ENCODE results near the gene MSL2.
"Not testable (repeated sequence)": the region's sequence is repeated elsewhere in the genome, so short reads cannot be mapped to it uniquely, and the experiment has no call there.

MSL2 gene

DNA sequence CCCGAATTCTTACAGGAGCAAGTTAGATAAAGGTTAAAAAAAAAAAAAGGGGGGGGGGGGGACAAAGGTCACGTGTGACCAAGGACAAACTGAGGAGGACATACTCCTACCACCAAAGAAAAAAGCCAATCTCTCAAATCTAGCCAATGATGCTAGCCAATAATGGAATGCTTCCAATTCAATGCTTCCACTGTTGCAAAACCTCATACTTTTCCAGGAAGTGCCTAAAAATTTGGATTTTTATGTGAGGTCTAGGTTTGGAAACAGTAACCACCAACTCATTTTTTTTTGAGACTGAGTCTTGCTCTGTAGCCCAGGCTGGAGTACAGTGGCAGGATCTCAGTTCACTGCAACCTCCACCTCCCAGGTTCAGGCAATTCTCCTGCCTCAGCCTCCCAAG, 11.4 kb downstream of the MSL2 start:
- Histone ChIP-seq H3K4me1 (peaks cover 17% of the 10 kb centered on the region), H3K27me3 (ENCODE audit: low read depth) (no peaks in the 10 kb centered on the region), H3K4me3 (no peak overlapping the region), H3K9me3 (no peaks in the 10 kb centered on the region), H3K36me3 (replicated peaks) (no peaks in the 10 kb centered on the region)
- no peak for DNase-seq (ENCODE audit: low spot score in 2 of 2)
- in situ Hi-C loops (cut with MboI; ENCODE audit: low sequenced_read_pairs): no loop called here

DNA sequence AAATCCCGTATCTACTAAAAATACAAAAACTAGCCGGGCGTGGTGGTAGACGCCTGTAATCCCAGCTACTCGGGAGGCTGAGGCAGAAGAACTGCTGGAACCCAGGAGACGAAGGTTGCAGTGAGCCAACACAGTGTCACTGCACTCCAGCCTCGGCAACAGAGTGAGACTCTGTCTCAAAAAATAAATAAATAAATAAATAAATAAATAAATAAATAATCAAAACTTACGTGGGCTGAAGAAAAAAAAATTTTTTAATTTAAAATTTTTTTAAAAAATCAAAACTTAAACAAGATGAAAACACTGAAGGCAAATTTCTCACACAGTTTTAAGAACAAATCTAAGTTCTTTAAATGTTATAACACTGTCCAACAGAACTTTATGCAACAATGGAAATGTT, 14.4 kb downstream of the MSL2 start:
- H3K27me3 ChIP-seq (ENCODE audit: low read depth): no peaks in the 10 kb centered on the region
- H3K9me3 ChIP-seq: no peaks in the 10 kb centered on the region
- DNase-seq (ENCODE audit: low spot score in 2 of 2): no peak
- in situ Hi-C loops (cut with MboI; ENCODE audit: low sequenced_read_pairs): no loop called here
- H3K4me3 ChIP-seq: no peak overlapping the region
- H3K4me1 ChIP-seq: peaks cover under 1% of the 10 kb centered on the region; the same call in 1 of the 2 replicates
- H3K36me3 ChIP-seq (replicated peaks): no peaks in the 10 kb centered on the region

DNA sequence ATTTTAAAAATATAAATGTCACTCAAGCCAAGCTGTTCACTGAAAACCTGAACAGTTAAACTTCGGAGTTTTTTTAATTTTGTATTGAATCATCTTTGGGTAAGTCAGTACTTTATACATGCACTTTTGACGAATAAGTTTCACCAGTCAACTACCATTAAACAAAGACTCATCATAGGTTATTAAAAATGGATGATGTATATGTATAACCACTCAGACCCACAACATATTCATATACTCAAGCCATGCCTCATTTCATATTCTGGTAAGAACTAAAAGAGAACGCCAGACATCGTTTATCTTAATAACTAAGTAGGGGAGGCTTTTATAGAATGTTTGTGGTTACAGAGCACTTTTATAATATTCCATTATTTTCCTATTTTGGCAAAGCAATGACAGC, 18.3 kb downstream of the MSL2 start:
- in situ Hi-C loops (cut with MboI; ENCODE audit: low sequenced_read_pairs): no loop called here

DNA sequence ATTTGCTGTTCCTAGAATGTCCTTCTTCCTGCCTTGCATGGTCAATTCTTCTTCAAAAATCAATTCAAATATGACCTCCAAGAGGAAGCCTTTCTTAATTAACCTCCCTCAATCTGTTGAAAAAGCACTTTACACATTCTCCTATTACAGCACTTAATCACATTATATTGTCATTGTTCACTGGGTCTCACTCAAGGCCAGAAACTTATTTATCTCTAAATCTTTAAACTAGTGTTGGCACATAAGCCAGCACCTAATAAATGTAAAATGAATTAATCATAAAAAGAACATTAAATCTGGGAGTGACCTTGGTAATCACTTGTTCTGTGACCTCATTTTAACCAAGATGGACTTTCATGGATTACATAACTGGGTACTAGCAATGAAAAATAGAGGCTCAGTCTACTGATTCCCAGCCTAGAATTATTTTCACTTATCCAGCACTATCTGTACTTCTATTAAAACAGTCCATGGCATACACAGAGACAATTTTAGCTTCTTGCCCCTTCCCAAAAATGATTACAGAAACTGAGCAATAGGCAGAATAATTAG, 22.1 kb downstream of the MSL2 start:
- no peak for DNase-seq (ENCODE audit: low spot score in 2 of 2)
- H3K4me3 ChIP-seq: no peak overlapping the region
- in situ Hi-C loops (cut with MboI; ENCODE audit: low sequenced_read_pairs): no loop called here
- no peaks in the 10 kb centered on the region for H3K27me3 ChIP-seq (ENCODE audit: low read depth)
- peaks cover 7% of the 10 kb centered on the region for H3K4me1 ChIP-seq
- H3K9me3 ChIP-seq: no peaks in the 10 kb centered on the region
- H3K36me3 ChIP-seq (replicated peaks): no peaks in the 10 kb centered on the region

More for the DNA sequence above, 18.3 kb downstream of the MSL2 start:
- Histone ChIP-seq H3K9me3 (no peaks in the 10 kb centered on the region), H3K4me1 (peaks cover 4% of the 10 kb centered on the region; the same call in 1 of the 2 replicates), H3K4me3 (no peak overlapping the region), H3K36me3 (replicated peaks) (no peaks in the 10 kb centered on the region), H3K27me3 (ENCODE audit: low read depth) (no peaks in the 10 kb centered on the region)
- no peak for DNase-seq (ENCODE audit: low spot score in 2 of 2)

DNA sequence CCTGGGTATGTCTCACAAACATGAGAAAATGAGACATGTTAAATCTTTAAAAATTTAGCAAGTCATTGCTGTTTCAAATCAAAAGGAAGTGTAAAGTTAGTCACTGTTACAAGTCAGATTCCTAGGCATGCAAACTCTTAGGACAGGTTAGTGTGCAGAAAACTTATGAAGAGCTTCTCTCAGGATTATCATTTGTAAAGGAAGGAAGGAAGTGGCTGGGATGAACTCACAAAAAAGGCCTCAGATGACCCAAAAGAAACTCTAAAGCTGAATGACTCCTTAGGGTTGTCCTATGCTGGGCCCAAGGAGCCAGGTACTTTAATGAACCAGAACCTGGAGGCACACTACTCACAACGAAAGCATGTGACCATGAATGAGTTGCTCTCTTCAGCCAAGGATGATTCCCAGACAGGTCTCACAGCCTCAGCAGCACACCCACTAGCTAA, 25.0 kb downstream of the MSL2 start:
- in situ Hi-C loops (cut with MboI; ENCODE audit: low sequenced_read_pairs): no loop called here
- Histone ChIP-seq H3K4me3 (no peak overlapping the region), H3K4me1 (peaks cover 16% of the 10 kb centered on the region), H3K27me3 (ENCODE audit: low read depth) (no peaks in the 10 kb centered on the region), H3K36me3 (replicated peaks) (no peaks in the 10 kb centered on the region), H3K9me3 (no peaks in the 10 kb centered on the region)
- DNase-seq (ENCODE audit: low spot score in 2 of 2): no peak

DNA sequence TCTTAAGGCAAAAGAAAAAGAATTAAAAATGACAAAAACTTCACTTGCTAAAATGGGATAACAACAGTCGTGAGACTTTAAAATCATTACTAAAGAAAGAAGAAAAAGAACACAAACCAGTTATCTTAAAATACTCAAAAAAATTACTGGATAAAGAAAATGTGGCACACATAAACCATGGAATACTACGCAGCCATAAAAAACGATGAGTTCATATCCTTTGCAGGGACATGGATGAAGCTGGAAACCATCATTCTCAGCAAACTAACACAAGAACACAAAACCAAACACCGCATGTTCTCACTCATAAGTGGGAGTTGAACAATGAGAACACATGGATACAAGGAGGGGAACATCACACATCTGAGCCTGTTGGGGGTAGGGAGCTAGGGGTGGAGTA, 27.9 kb downstream of the MSL2 start:
- in situ Hi-C loops (cut with MboI; ENCODE audit: low sequenced_read_pairs); H3K9me3 ChIP-seq; H3K36me3 ChIP-seq (replicated peaks); H3K4me3 ChIP-seq; DNase-seq (ENCODE audit: low spot score in 2 of 2); H3K27me3 ChIP-seq (ENCODE audit: low read depth): not testable (repeated sequence)
- peaks cover 34% of the 10 kb centered on the region for H3K4me1 ChIP-seq

DNA sequence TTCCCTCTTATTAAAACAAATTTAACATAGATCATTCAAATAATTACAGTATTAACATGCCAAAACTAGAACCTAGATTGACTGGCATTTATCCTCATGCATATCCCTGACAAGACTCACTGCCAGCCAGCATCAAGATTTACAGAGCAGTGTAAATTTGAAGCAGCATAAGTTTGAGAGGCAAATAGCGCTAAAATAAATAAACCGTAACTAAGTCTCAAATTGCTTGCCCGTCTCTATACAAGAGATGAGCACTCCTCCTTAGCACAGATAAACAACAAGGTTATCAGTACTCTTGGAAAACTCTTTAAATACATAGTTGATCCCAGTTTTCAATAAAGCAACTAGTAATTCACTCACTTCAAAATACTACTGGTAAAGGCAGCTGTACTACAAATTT, 29.6 kb downstream of the MSL2 start:
- in situ Hi-C loops (cut with MboI; ENCODE audit: low sequenced_read_pairs): no loop called here
- Histone ChIP-seq H3K36me3 (replicated peaks) (no peaks in the 10 kb centered on the region), H3K4me3 (no peak overlapping the region), H3K9me3 (no peaks in the 10 kb centered on the region), H3K27me3 (ENCODE audit: low read depth) (no peaks in the 10 kb centered on the region), H3K4me1 (peaks cover 32% of the 10 kb centered on the region)
- DNase-seq (ENCODE audit: low spot score in 2 of 2): no peak

DNA sequence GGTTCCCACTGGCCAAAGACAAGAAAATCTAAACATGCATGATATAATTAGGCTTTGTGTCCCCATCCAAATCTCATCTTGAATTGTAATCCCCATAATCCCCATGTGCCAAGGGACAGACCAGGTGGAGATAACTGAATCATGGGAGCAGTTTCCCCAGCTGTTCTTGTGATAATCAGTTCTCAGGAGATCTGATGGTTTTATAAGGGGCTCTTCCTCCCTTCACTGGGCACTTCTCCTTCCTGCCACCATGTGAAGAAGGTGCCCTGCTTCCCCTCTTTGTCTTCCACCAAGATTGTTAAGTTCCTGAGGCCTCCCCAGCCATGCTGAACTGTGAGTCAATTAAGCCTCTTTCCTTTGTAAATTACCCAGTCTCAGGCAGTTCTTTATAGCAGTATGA, 32.5 kb downstream of the MSL2 start:
- H3K9me3 ChIP-seq; in situ Hi-C loops (cut with MboI; ENCODE audit: low sequenced_read_pairs); H3K36me3 ChIP-seq (replicated peaks); DNase-seq (ENCODE audit: low spot score in 2 of 2); H3K27me3 ChIP-seq (ENCODE audit: low read depth); H3K4me3 ChIP-seq: not testable (repeated sequence)
- H3K4me1 ChIP-seq: peaks cover 31% of the 10 kb centered on the region

DNA sequence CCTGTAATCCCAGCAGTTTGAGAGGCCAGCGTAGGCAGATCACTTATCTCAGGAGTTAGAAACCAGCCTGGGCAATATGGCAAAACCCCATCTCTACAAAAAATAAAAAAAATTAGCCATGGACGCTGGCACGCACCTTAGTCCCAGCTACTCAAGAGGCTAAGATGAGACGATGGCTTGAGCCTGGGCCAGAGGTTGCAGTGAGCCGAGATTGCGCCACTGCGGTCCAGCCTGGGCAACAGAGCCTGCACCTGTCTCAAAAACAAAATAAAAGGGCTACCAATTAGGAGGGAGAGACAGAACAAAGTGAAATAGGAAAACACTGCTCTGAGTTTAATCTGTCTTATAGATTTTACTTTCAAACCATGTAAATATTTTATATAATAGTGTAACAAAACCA, 33.8 kb downstream of the MSL2 start:
- Histone ChIP-seq H3K9me3 (no peaks in the 10 kb centered on the region), H3K27me3 (ENCODE audit: low read depth) (no peaks in the 10 kb centered on the region), H3K36me3 (replicated peaks) (no peaks in the 10 kb centered on the region), H3K4me1 (peaks cover 31% of the 10 kb centered on the region), H3K4me3 (no peak overlapping the region)
- in situ Hi-C loops (cut with MboI; ENCODE audit: low sequenced_read_pairs): no loop called here
- DNase-seq (ENCODE audit: low spot score in 2 of 2): no peak

DNA sequence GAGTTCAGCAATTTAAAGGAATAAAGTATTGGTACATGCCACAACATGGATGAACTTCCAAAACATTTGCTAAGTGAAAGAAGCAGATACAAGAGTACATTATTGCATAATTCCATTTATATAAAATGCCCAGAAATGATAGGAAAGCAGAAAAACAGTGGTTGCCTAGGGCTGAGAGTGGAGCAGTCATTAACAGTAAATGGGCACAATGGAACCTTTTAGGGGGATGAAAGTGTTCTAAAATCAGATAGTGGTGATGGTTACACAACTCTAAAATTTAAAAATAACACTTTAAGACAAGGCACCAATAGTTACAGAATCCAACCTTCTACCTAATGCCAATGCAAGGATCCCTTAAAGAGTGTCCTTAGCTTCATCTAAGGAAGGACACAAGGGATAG, 34.6 kb downstream of the MSL2 start:
- in situ Hi-C loops (cut with MboI; ENCODE audit: low sequenced_read_pairs): no loop called here
- Histone ChIP-seq H3K36me3 (replicated peaks) (no peaks in the 10 kb centered on the region), H3K4me1 (peaks cover 25% of the 10 kb centered on the region), H3K9me3 (no peaks in the 10 kb centered on the region), H3K27me3 (ENCODE audit: low read depth) (no peaks in the 10 kb centered on the region), H3K4me3 (no peak overlapping the region)
- DNase-seq (ENCODE audit: low spot score in 2 of 2): no peak

DNA sequence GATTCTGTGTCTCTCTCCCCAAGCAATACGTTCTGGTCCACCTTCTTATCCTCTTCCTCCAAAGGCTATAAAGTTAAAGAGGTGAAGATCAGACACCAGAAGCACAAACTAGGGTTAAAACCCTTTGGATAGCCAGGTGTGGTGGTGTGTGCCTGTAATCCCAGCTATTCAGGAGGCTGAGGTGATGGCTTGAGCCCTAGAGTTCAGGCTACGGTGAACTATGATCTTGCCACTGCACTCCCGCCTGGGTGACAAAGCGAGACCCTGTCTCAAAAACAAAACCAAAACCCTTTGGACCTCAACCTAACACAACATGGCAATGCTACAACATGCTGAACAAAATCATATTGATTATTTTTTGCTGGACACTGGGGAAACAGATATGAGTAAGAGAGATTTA, 43.2 kb downstream of the MSL2 start:
- peaks cover 23% of the 10 kb centered on the region for H3K4me1 ChIP-seq
- H3K4me3 ChIP-seq: no peak overlapping the region
- DNase-seq (ENCODE audit: low spot score in 2 of 2): no peak
- peaks cover 12% of the 10 kb centered on the region for H3K36me3 ChIP-seq (replicated peaks)
- H3K9me3 ChIP-seq: no peaks in the 10 kb centered on the region
- H3K27me3 ChIP-seq (ENCODE audit: low read depth): no peaks in the 10 kb centered on the region
- in situ Hi-C loops (cut with MboI; ENCODE audit: low sequenced_read_pairs): no loop called here

DNA sequence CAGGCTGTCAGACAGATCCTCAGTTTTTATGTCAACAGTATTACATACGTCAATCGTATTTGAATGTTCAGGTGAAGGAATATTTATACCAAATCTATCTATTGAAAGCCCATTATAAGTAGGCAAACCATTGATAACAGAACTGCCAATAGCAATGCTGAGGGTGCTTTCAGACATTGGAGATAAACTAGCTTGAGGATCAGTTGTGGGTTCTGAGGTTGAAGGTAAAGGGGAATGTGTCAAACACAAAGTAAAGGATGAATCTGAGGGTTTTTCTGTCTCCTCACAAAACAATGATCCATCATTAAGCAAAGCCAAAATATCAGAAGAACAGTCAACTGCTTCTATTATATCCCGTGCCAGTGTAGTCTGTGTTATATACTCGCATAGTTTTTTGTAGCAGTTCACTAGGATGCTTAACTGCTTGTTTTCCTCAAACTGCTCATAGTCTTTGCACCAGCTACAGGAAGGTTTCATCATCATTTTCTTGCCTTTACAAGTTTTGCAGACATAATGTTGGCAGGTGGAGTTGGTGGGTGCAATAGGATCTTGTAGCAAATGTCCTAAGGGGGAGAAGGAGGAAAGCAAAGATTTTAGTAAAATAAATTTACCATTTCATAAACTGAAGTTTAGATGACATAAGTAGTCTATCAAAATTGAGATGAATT, 43.8 kb downstream of the MSL2 start:
- Histone ChIP-seq H3K9me3 (no peaks in the 10 kb centered on the region), H3K4me3 (no peak overlapping the region), H3K27me3 (ENCODE audit: low read depth) (no peaks in the 10 kb centered on the region), H3K4me1 (peaks cover 29% of the 10 kb centered on the region), H3K36me3 (replicated peaks) (peaks cover 12% of the 10 kb centered on the region)
- no peak for DNase-seq (ENCODE audit: low spot score in 2 of 2)
- in situ Hi-C loops (cut with MboI; ENCODE audit: low sequenced_read_pairs): no loop called here

DNA sequence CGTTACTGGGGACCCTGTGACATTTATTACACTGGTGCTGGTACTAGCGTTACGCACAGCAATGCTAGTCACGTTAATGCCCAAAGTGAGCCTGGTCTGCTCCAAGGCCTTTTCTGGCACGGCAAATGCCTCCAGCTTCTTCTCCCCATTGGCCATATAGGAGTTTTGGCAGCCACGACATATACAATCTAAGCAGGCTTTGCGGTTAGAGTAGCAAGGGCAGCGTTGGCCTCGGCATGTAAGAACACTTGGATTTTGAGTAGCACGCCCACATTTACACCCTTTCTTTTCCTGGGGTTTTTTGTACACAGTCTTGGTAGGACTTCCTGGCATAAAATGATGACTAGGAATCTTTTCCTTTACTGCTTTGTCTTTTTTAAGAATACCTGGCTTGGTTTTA, 44.9 kb downstream of the MSL2 start:
- H3K27me3 ChIP-seq (ENCODE audit: low read depth): no peaks in the 10 kb centered on the region
- H3K36me3 ChIP-seq (replicated peaks): peaks cover 12% of the 10 kb centered on the region
- in situ Hi-C loops (cut with MboI; ENCODE audit: low sequenced_read_pairs): no loop called here
- DNase-seq (ENCODE audit: low spot score in 2 of 2): no peak
- no peak overlapping the region for H3K4me3 ChIP-seq
- peaks cover 37% of the 10 kb centered on the region for H3K4me1 ChIP-seq
- H3K9me3 ChIP-seq: no peaks in the 10 kb centered on the region

DNA sequence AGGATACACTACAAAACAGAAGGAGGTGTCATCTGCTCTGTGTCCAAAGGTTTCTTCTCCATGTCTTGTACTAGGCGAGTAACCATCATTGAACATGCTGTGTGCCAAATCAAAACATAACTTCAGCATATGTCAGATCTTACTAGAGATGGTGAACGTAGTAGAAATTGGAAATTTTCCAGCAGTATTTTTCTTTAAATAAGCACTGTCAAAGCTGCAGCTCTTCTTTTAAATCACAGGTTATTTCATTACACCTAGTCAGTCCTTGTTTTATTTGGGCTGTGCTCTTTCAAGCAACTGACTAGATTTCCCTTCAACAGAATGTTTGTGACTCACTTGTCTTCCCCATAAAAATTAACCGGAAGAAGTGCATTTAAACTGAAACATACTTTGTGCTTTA, 46.5 kb downstream of the MSL2 start:
- DNase-seq (ENCODE audit: low spot score in 2 of 2): peak in 1 of 2 experiments; percentile 43
- in situ Hi-C loops (cut with MboI; ENCODE audit: low sequenced_read_pairs): no loop called here
- H3K36me3 ChIP-seq (replicated peaks): peaks cover 12% of the 10 kb centered on the region

More for the DNA sequence above, 46.5 kb downstream of the MSL2 start:
- H3K27me3 ChIP-seq (ENCODE audit: low read depth): no peaks in the 10 kb centered on the region
- no peaks in the 10 kb centered on the region for H3K9me3 ChIP-seq
- peaks cover 40% of the 10 kb centered on the region for H3K4me1 ChIP-seq
- H3K4me3 ChIP-seq: no peak overlapping the region

Data from HAP-1 (cell line).